Ishikawa (cell line): ENCODE measurements around the gene PRKCB.

ENCODE experiments used
- CEBPB ChIP-seq: IDR thresholded peaks from 2 replicates; pipeline ENCODE4 v1.6.1; 2012
- NFIC ChIP-seq: IDR thresholded peaks from 2 replicates; pipeline ENCODE4 v1.6.1; 2012
- REST ChIP-seq: IDR thresholded peaks from 2 replicates; pipeline ENCODE4 v1.6.1; 2012; ENCODE audit warnings: low read depth, mild to moderate bottlenecking
- TF ChIP-seq, protein P1 (sequence below): IDR thresholded peaks from 2 replicates; pipeline ENCODE4 v1.6.1; 2012

DNA sequence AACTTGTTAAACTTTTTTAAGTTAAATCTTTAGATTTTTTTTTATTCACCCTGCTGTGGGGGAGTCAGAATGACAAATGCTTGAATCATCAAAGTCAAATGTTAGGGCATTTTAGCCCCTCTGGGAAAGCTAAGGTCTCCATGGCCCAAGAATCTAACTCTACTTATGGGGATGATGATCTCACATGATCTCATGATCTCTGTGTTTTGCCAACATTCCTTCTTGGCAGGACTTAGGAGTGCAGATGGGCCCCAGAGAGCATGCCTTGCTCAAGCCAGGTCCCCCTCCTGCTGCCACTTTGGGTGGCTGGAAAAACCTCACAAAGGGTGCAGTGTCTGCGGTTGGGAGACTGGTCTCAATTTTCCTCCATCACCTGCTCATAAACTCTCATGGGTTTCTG lies 108.6 kb downstream of the PRKCB start:
- TF ChIP-seq, protein P1, sequence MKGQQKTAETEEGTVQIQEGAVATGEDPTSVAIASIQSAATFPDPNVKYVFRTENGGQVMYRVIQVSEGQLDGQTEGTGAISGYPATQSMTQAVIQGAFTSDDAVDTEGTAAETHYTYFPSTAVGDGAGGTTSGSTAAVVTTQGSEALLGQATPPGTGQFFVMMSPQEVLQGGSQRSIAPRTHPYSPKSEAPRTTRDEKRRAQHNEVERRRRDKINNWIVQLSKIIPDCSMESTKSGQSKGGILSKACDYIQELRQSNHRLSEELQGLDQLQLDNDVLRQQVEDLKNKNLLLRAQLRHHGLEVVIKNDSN: no peak
- TF ChIP-seq REST: no peak
- TF ChIP-seq CEBPB: no peak
- no peak for TF ChIP-seq NFIC
